ENCODE measurements around the gene TMEM45A. TPM values are rescaled to one million over a fixed set of nuclear protein-coding genes. Genes with fewer than 3 reads are reported as not detected.
"Not testable (repeated sequence)": the region's sequence is repeated elsewhere in the genome, so short reads cannot be mapped to it uniquely, and the experiment has no call there.

Gene TMEM45A
- polyA plus RNA-seq, 3 donors: 18.1 to 41.6 (median 18.2) TPM

DNA sequence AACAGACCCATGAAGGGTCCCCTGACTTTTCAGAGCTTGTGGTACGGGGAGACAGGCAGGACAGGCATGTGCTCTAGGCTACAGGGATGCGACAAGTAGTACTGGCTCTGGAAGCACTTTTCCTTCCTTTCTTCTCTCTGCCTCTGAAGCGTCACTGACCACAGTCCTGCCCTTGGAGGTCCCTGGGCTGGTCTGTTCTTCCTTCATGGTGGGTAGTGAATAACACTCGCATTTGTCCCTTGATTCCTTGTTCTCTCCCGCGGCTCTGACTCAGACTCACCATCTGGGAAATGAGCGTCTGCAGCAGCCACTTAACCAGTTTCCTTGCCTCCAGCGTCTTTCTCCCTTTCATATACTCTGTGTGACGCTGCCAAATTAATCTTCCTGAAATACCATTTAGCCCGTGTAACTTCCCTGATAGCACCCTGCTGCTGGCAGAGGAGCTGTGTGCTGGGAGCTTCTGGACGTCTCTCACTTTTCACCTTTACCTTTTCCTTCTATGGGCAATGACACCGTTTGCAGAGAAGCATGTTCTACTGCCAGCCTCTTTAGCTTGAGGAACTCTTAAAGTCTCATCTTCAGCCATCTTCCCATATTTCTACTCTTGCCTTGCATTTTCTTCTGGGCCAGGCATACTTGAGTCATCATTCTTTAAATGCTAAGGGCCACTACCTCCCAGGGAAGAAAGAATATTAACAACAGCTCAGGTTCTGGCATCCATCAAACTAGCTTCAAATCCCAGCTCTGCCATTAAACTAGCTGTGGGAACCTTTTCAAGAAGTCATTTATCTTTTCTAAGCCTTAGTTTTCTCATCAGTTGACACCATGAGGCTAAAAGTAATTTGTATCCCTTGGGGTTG is 33.6 kb downstream of the TMEM45A start:
- H3K27ac ChIP-seq (ENCODE audit: low read depth, low read length): no peak overlapping the region
- 49 to 67% (median 57%) methylated on average over 12 of the region's 12 CpGs for WGBS, 3 donors

- H3K27ac ChIP-seq (ENCODE audit: low read depth, low read length): no peak overlapping the region
- 73 to 86% (median 75%) methylated on average over 4 of the region's 4 CpGs for WGBS, 3 donors
These were observed 34.4 kb downstream of the TMEM45A start for GRCh38 chr3:100526613-100527346.

DNA sequence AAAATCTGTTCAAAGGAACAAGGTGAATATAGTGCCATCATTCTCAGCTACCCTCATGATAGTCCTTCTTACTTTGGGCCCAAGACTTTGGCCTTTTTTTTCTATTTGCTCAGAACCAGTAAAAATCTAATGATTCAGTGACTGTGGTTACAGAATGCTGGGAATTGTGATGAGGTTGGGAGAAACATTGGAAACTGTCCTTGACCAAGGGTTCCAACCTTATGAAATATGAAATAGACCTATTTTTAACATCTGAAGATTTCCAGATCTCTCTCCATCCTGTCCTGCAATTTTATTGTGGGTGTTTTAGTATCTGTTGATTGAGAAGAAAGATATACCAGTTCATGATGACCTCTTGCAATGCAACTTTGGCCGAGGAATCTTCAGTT is 34.9 kb downstream of the TMEM45A start:
- H3K27ac ChIP-seq (ENCODE audit: low read depth, low read length): no peak overlapping the region

GRCh38 chr3:100531093-100531492 is 38.7 kb downstream of the TMEM45A start:
- 91 to 92% (median 92%) methylated on average over 3 of the region's 3 CpGs for WGBS, 3 donors
- no peak overlapping the region for H3K27ac ChIP-seq (ENCODE audit: low read depth, low read length)

More for the DNA sequence above, 34.9 kb downstream of the TMEM45A start:
- WGBS, 3 donors: 91 to 100% (median 99%) methylated on average over 1 of the region's 1 CpG

DNA sequence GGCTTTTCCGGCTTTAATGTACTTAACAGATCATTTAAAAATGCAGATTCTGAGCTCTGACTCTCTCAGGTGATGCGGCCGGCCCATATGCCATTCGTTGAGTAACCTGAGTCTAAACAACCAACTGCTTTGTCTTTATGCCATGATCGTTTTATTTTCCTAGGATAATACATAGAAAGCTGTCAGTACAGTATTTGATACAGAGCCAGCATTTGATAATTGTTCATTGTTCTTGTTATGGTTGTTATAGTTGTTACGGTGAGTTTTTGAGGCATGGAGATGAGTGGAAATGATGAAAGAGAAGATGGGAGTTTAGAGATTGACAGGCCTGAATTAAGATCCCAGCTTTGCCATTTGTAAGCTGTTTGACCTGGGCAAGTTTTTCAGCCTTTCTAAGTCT is 40.0 kb downstream of the TMEM45A start:
- H3K27ac ChIP-seq (ENCODE audit: low read depth, low read length): no peak overlapping the region
- 82 to 93% (median 91%) methylated on average over 6 of the region's 6 CpGs for WGBS, 3 donors

GRCh38 chr3:100533176-100533575 is 40.8 kb downstream of the TMEM45A start:
- 59 to 82% (median 73%) methylated on average over 3 of the region's 3 CpGs for WGBS, 3 donors
- no peak overlapping the region for H3K27ac ChIP-seq (ENCODE audit: low read depth, low read length)

DNA sequence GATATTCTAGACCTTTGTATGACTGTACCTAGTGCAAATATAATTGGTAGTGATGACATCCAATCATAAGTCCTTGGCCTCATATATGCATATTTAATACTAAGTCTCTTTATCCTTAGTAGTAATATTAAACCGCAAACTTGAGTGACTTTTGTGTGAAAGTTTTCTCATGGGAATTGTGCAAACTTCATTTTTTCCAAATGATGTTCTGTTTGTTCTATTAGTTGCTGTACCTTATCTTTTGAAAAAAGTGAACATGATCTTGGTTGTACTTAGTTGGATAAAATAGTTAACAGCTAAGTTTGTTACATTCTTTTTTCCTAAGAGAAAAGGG is 43.2 kb downstream of the TMEM45A start:
- no peak overlapping the region for H3K27ac ChIP-seq (ENCODE audit: low read depth, low read length)
- 78 to 87% (median 79%) methylated on average over 1 of the region's 1 CpG for WGBS, 3 donors

- WGBS, 3 donors: 75 to 88% (median 85%) methylated on average over 2 of the region's 2 CpGs
- H3K27ac ChIP-seq (ENCODE audit: low read depth, low read length): no peak overlapping the region
These were observed 43.7 kb downstream of the TMEM45A start for GRCh38 chr3:100536093-100536492.

GRCh38 chr3:100537646-100538338 is 45.4 kb downstream of the TMEM45A start:
- WGBS, 3 donors: 92 to 93% (median 92%) methylated on average over 5 of the region's 5 CpGs
- no peak overlapping the region for H3K27ac ChIP-seq (ENCODE audit: low read depth, low read length)

DNA sequence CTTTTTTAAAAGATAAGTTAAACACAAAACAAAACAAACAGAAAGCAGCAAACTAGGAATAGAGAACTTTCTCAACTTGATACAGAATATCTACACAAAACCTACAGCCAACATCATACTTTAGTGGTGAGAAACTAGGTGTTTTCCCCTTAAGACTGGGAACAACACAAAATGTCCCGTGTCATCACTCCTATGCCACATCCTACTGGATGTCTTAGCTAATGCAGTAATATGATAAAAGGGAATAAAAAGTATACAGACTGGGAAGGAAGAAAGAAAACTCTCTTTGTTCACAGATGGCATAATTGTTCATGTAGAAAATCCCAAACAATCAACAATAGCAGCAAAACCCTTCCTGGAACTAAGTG is 45.9 kb downstream of the TMEM45A start:
- H3K27ac ChIP-seq (ENCODE audit: low read depth, low read length): no peak overlapping the region

GRCh38 chr3:100540791-100541334 is 48.4 kb downstream of the TMEM45A start:
- 93 to 100% (median 94%) methylated on average over 2 of the region's 2 CpGs for WGBS, 3 donors
- H3K27ac ChIP-seq (ENCODE audit: low read depth, low read length): no peak overlapping the region

More for the DNA sequence above, 45.9 kb downstream of the TMEM45A start:
- 76 to 79% (median 79%) methylated on average over 1 of the region's 1 CpG for WGBS, 3 donors

DNA sequence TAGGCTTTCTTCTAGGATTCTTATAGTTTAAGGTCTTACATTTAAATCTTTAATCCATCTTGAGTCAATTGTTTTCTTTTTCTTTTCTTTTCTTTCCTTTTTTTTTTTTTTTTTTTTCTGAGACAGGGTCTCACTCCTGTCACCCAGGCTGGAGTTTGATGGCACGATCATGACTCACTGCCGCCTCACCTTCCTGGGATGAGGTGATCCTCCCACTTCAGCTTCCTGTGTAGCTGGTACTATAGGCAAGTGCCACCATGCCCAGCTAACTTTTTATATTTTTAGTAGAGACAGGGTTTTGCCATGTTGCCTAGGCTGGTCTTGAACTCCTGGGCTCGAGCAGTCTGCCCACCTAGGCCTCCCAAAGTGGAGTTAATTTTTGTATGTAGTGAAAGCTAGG is 49.0 kb downstream of the TMEM45A start:
- H3K27ac ChIP-seq (ENCODE audit: low read depth, low read length): not testable (repeated sequence)
- 93 to 95% (median 93%) methylated on average over 3 of the region's 3 CpGs for WGBS, 3 donors

- WGBS, 3 donors: 83 to 95% (median 86%) methylated on average over 2 of the region's 2 CpGs
- no peak overlapping the region for H3K27ac ChIP-seq (ENCODE audit: low read depth, low read length)
These were observed 53.0 kb downstream of the TMEM45A start for GRCh38 chr3:100545371-100545770.

DNA sequence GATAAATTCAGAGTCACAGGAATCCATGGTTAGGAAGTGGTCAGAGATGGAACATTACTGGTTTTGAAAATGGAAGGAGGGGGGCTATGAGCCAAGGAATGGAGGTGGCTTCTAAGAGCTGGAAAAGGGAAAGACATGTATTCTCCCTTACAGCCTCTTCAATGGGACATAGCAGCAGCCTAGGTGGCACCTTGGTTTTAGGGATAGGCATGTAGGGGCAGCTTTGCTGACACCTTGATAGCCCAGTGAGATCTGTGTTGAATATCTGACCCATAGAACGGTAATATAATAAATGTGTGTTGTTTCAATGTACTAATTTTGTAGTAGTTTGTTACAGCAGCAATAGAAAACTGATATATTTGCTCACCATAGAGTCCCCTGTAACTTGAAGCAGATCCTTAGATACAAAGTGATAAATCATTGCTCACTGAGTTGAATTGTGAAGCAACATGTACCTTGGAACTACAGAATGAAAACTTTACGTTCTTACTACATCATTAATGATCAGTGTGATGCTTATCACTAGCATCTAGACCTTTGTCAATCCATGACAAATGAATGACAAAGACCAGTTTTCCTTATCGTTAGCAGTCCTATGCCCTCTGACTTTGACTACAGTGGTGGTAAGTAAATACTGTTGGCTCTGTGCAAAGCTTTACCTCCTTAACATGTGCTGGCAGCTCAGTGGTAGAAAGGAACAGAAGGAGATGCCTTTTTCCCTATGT is 53.8 kb downstream of the TMEM45A start:
- 79 to 88% (median 83%) methylated on average over 3 of the region's 3 CpGs for WGBS, 3 donors
- no peak overlapping the region for H3K27ac ChIP-seq (ENCODE audit: low read depth, low read length)

GRCh38 chr3:100548053-100548452 is 55.6 kb downstream of the TMEM45A start:
- no peak overlapping the region for H3K27ac ChIP-seq (ENCODE audit: low read depth, low read length)
- WGBS, 3 donors: 26 to 52% (median 43%) methylated on average over 2 of the region's 2 CpGs

- WGBS, 3 donors: 82 to 93% (median 86%) methylated on average over 3 of the region's 3 CpGs
- no peak overlapping the region for H3K27ac ChIP-seq (ENCODE audit: low read depth, low read length)
These were observed 61.4 kb downstream of the TMEM45A start for GRCh38 chr3:100553618-100554372.

- H3K27ac ChIP-seq (ENCODE audit: low read depth, low read length): no peak overlapping the region
These were observed 61.9 kb downstream of the TMEM45A start for GRCh38 chr3:100554373-100554676.

All from adipose tissue (tissue), 3 donors.